Lower lobe of right lung (tissue), 2 donors: ENCODE results near the gene MGAT5. TPM values are rescaled to one million over a fixed set of nuclear protein-coding genes. Genes with fewer than 3 reads are reported as not detected.

Experiments used
- ATAC-seq, 2 donors: fragments of 200-7000 bp; cut with Tn5 transposase; one replicate each; pipeline ENCODE4 v1.9.1; 2020 to 2022; ENCODE audit warnings: mild to moderate bottlenecking in 2 of 2, moderate library complexity in 2 of 2
- DNase-seq: peaks from one replicate; pipeline ENCODE4 v3.0.0-alpha.2; 2020
- H3K27ac ChIP-seq: fragments of 200-600 bp; one replicate; pipeline ENCODE4 v1.8.0; 2022
- H3K27me3 ChIP-seq: fragments of 200-600 bp; one replicate; pipeline ENCODE4 v1.8.0; 2022; ENCODE audit warnings: low read depth
- H3K36me3 ChIP-seq: fragments of 200-600 bp; one replicate; pipeline ENCODE4 v1.8.0; 2022; ENCODE audit warnings: mild to moderate bottlenecking
- H3K4me1 ChIP-seq: fragments of 200-600 bp; one replicate; pipeline ENCODE4 v1.8.0; 2022
- H3K4me3 ChIP-seq: fragments of 200-600 bp; one replicate; pipeline ENCODE4 v1.8.0; 2022; ENCODE audit warnings: mild to moderate bottlenecking
- H3K9me3 ChIP-seq: fragments of 200-600 bp; one replicate; pipeline ENCODE4 v1.8.0; 2022
- intact Hi-C: fragments of 100-400 bp; cut with DNase I; formaldehyde crosslinking; loops from one replicate; pipeline ENCODE4 v1.11.0; 2022
- total RNA-seq: library from RNA; stranded (reverse); fragmentation: NEBNext Ultra II Directional; extraction: Animal tissue kit (Norgen Biotek cat#: 25700); gene quantifications from one replicate; pipeline ENCODE4 v1.2.1, GENCODE V29; 2021
- TF ChIP-seq, protein P1 (sequence below): fragments of 200-600 bp; IDR thresholded peaks from one replicate; pipeline ENCODE4 v1.8.0; 2022; ENCODE audit warnings: antibody characterized with exemption, mild to moderate bottlenecking
- donor health status: DM: no; HTN: yes; CAD: no; lungs with severe emphysema.

Gene MGAT5
- total RNA-seq, 1 donor from 2014 or later, result 61.7 TPM

DNA sequence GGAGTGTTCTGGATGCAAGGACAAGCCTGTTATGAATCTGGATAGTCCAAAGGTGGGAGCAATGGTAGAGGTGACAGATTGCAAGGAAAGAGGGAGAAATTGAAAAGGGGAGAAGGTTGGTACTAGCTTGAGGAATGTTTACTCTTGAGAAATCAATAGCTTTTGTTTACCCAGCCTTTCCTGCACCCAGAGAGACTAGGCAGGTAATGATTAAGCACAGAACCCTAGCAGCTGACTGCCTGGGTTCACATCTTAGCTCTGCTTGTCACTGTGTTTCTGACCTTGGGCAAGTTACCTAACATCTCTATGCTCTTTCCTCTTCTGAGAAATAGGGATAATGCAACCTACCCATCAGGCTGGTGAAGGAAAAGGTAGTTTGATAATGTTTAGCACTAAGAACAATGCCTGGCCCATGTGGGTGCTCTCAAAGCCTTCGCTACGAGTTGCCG is 178.6 kb downstream of the MGAT5 start:
- peaks cover 58% of the 10 kb centered on the region for H3K36me3 ChIP-seq
- no peak for DNase-seq
- ATAC-seq, result no peak
- no peaks in the 10 kb centered on the region for H3K9me3 ChIP-seq
- intact Hi-C loops, result no loop called here
- no peak overlapping the region for H3K27ac ChIP-seq
- no peak overlapping the region for H3K4me3 ChIP-seq
- no peaks in the 10 kb centered on the region for H3K4me1 ChIP-seq
- TF ChIP-seq, protein P1, sequence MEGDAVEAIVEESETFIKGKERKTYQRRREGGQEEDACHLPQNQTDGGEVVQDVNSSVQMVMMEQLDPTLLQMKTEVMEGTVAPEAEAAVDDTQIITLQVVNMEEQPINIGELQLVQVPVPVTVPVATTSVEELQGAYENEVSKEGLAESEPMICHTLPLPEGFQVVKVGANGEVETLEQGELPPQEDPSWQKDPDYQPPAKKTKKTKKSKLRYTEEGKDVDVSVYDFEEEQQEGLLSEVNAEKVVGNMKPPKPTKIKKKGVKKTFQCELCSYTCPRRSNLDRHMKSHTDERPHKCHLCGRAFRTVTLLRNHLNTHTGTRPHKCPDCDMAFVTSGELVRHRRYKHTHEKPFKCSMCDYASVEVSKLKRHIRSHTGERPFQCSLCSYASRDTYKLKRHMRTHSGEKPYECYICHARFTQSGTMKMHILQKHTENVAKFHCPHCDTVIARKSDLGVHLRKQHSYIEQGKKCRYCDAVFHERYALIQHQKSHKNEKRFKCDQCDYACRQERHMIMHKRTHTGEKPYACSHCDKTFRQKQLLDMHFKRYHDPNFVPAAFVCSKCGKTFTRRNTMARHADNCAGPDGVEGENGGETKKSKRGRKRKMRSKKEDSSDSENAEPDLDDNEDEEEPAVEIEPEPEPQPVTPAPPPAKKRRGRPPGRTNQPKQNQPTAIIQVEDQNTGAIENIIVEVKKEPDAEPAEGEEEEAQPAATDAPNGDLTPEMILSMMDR, result no peak
- H3K27me3 ChIP-seq, result no peaks in the 10 kb centered on the region

DNA sequence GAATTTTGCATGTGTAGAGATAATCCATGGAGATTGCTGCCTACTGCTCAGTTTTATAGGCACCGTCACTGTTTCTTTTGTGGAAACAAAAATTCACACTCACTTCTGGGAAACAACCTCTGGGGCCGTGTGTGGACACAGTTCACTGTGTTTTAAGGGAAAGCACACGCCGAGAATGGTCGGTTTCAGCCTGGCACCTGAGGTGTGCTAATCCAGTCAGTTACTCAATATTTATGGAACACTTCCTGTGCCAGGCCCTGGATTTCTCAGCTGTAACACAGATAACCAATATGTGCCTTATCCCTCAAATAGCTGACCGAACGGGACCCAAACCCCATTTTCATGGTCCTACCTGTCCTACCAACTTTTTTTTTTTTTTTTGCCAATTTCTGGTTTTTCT is 179.6 kb downstream of the MGAT5 start:
- ATAC-seq (no peak), DNase-seq (no peak)
- intact Hi-C loops, result no loop called here
- Histone ChIP-seq H3K4me3 (no peak overlapping the region), H3K4me1 (no peaks in the 10 kb centered on the region), H3K27me3 (no peaks in the 10 kb centered on the region), H3K9me3 (no peaks in the 10 kb centered on the region), H3K36me3 (peaks cover 48% of the 10 kb centered on the region), H3K27ac (no peak overlapping the region)
- TF ChIP-seq, protein P1, result no peak

DNA sequence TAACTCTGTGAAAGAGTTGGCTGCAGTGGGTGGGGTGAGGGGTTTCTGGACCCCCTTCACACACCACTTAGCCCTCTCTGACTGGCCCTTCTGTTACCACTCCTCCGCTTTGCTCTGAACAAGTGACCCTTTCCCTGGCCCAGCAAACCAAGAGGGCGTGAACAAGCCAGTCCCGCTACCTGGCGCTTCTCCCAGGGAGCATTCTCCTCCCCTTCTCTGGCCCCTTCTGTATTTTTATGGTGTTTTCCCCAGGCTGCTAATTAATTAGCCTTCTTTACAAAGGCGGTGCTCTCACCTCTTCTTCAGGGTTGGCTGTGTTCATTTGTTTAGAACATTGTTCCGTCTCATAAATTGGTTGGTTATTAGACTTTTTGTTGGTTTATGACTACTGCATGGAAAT is 180.1 kb downstream of the MGAT5 start:
- ATAC-seq (no peak), DNase-seq (no peak)
- TF ChIP-seq, protein P1, result no peak
- intact Hi-C loops, result no loop called here
- H3K36me3 ChIP-seq, result peaks cover 43% of the 10 kb centered on the region
- H3K4me1 ChIP-seq, result no peaks in the 10 kb centered on the region
- no peaks in the 10 kb centered on the region for H3K9me3 ChIP-seq
- no peaks in the 10 kb centered on the region for H3K27me3 ChIP-seq
- no peak overlapping the region for H3K4me3 ChIP-seq
- no peak overlapping the region for H3K27ac ChIP-seq

DNA sequence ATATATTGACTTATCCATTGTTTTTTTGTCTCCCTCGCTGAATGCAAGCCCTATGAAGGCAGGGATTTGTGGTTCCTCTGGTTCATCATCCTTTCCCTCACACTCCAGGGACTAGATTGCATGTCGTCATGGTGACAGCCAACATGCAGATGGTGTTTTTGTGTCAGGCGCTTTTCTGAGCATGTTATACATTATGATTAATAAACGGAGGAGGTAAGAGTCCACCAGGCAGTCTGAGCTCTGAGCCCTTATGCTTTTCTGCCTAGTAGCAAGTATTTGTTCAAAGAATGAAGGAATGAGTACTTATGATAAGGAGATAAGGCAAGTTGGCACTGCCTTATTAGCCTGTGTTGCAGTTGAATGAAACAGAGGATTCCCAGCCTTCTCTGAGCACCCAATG is 181.6 kb downstream of the MGAT5 start:
- DNase-seq (no peak), ATAC-seq (peak in 1 of 2 donors; percentile 69)
- H3K27me3 ChIP-seq, result no peaks in the 10 kb centered on the region
- H3K27ac ChIP-seq, result no peak overlapping the region
- H3K9me3 ChIP-seq, result no peaks in the 10 kb centered on the region
- peaks cover 45% of the 10 kb centered on the region for H3K36me3 ChIP-seq
- no peaks in the 10 kb centered on the region for H3K4me1 ChIP-seq
- TF ChIP-seq, protein P1, result no peak
- H3K4me3 ChIP-seq, result no peak overlapping the region
- intact Hi-C loops, result no loop called here

DNA sequence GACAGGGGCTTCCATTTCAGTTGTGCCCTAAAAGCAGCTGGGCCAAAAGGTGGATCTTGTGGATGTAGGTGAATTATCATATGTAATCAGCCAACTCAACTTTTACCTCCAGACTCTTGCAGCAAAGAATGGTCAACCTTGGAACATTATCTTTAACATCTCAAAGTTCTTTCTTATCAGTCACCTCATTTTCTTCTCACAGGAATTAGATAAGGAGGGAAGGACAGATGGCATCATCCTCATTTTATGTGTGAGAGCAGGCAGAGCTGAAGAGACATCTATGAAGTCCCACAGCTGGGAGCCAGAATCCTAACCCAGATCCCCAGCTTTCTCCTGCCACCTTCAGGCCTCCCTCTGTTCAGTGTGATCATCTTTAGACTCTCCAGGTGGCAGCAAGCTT is 182.1 kb downstream of the MGAT5 start:
- DNase-seq (no peak), ATAC-seq (no peak)
- Histone ChIP-seq H3K4me3 (no peak overlapping the region), H3K27ac (no peak overlapping the region), H3K9me3 (no peaks in the 10 kb centered on the region), H3K36me3 (peaks cover 45% of the 10 kb centered on the region), H3K27me3 (no peaks in the 10 kb centered on the region), H3K4me1 (no peaks in the 10 kb centered on the region)
- TF ChIP-seq, protein P1, result no peak
- intact Hi-C loops, result no loop called here

DNA sequence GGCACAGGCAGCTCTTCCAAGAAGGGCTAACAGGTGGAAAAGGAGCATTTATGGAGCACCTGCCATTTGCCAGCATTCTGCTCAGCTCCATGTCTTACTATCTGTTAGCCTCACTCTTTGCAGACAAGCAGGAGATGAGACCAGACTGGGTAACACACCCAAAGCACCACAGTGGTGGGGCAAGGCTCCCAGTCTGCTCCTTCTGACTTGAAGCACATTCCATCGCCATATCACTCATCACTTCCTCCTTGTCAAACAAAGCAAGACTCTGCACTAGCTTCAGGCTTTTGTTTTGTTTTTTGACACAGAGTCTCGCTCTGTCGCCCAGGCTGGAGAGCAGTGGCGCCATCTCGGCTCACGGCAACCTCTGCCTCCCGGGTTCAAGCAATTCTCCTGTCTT is 182.8 kb downstream of the MGAT5 start:
- DNase-seq (no peak), ATAC-seq (peak in 1 of 2 donors; percentile 10)
- intact Hi-C loops, result no loop called here

More for the DNA sequence above, 182.8 kb downstream of the MGAT5 start:
- no peaks in the 10 kb centered on the region for H3K9me3 ChIP-seq
- H3K4me1 ChIP-seq, result no peaks in the 10 kb centered on the region
- no peaks in the 10 kb centered on the region for H3K27me3 ChIP-seq
- peaks cover 38% of the 10 kb centered on the region for H3K36me3 ChIP-seq
- no peak overlapping the region for H3K27ac ChIP-seq
- TF ChIP-seq, protein P1, result no peak
- H3K4me3 ChIP-seq, result no peak overlapping the region
